HG03342 (cell line): Measurements from ENCODE around the gene BTBD8.
"Not testable (repeated sequence)": the region's sequence is repeated elsewhere in the genome, so short reads cannot be mapped to it uniquely, and the experiment has no call there.

Experiments used
- ATAC-seq: cut with Tn5 transposase; IDR thresholded peaks from one replicate; pipeline ENCODE4 v1.9.1; 2021; ENCODE audit warnings: mild to moderate bottlenecking, moderate library complexity; ENCODE audit not compliant: unreplicated experiment

BTBD8 gene

DNA sequence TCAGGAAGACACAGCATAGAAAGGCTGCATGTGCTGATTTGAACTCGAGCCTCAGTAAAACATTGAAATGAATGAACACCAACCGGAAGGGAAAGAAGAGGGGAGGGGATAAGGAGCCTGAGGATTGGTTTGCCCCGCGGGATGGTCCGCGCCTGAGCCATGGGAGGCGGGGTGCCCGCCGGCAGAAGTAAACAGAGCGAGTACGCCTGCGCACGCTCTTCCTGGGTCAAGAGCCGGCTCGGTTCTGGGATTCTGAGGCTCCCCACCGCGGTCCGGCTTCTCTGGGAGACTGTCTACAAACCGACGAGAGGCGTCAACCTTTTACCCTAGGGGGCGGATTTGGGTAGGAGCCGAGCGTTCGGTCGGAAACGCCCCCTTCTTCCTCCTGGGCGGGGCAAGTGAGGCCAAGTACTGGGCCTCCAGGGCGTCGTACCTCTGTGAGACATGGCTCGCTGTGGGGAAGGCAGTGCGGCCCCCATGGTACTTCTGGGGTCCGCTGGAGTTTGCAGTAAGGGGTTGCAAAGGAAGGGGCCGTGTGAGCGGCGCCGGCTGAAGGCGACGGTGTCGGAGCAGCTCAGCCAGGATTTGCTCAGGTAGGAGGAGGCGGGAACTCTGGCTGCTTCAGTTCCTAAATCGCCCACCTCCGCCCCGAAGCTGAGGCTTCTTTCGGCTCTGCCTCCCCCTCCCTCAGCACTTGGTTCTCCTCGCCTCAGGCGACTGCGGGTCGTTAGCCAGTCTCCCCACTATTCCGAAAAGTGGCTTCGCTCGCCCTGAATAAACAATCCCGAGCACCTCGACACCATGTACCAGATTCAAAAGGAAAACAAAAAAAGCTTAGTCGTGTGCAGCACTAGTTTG, at the start of gene BTBD8:
Gene BTBD8 (plus strand): TSS at position 218 of the 858 bp plus-strand sequence. CDS start 227 bp downstream, at position 445.
- ATAC-seq, result peak; percentile 98

DNA sequence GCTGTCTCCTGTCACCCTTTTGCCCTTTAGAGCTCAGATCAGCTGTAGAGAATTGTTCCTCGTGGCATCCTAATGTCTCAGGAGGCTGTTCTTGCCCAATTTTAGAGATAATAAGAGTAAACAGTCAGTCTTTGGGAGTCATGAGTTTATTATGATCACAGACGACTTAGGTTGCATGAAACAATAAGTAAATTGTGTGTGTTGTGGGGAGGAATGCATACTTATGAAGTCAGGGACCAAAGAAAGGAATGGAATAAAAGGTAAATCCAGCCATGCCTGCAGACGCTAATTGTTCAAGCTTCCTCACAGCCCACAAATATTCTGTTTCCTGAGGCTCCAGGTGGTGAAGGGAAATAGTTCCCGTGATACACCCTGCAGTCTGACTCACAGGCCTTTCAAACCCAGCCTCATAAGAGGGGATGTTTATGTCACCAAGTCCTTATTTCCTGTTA, 49.5 kb upstream of the BTBD8 start:
- no peak for ATAC-seq

DNA sequence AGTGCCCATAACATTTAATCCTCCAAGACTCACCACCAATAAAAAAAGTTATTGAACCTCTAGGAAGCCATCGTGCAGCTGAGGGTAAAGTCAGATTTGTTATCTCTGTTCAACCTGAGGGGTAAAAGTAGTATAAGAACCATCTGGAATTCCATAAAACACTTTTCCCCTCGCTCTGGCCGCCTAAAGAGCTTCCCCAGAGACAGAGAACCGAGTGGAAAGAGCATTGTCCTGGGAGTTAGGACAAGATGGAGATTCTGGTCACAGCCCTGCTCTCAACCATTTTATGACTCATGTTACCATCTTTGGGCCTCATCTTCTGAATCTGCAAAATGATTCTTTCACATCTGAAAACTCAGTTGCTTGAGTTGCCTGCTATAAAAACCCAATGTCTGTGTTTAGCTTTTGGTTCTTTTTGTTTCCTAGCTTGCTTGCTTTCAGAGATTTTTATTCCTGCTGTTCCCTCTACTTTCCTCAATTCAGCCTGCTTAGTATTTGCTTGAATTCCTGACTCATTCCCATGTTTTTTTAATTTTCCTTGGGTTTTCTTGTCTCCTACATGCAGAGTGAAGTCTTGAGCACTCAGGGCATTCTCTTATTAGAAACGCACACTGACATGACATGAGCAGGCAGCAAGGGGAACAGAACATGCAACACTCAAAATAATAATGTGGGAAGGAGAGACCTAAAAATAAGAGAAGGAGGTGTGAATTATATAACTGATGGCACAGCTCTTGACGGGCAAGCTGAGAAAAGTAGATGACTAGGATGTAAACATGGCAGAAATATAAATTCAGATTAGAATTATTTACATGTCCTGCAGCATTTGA, 48.6 kb upstream of the BTBD8 start:
- ATAC-seq, result no peak

DNA sequence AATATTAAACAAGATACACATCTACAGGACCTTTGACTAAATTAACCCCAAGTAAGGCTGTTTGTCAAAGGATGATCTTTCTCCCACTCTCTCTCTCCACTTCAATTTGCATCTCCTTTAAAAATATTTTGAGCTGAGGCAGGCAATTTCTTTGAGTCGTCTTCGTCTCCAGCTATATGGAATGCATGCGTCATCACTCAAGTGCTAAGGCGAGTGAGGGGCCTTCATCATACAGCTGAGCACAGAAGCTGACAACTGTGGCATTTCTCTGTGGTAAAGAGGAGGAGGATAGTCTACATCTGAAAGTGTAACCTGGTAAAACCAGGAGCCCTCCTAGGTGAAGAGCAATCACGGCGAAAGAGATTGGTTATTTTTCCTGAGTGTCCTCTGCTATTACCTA, 42.7 kb upstream of the BTBD8 start:
- no peak for ATAC-seq

DNA sequence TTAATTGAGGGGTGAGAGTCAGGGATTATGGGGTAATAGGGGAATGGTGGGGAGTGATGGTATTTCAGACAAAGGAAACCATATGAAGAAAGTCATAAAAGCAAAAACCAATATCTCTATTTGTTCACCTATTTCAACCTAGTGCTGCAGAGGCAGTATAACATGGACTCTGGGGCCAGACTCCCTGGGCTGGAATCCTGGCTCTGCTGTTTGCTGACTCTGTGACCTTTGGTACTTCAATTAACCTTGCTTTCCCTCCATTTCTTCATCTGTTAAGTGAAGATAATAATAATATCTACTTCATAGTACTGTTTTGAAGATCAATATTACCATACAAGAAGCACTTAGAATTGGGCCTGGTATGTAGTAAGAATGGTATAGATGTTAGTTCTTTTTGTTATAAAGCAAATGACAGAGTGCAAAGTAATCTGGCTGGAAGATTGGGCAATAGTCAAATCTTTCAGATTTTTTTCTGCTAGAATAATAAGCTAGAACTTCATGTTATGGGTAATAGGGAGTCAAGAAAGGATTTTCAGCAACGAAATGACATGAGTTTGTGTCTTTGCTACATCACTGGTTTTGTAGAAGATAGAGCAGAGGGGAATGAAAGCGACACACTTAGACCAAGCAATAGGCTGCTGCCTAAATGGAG, 41.3 kb upstream of the BTBD8 start:
- ATAC-seq, result no peak

DNA sequence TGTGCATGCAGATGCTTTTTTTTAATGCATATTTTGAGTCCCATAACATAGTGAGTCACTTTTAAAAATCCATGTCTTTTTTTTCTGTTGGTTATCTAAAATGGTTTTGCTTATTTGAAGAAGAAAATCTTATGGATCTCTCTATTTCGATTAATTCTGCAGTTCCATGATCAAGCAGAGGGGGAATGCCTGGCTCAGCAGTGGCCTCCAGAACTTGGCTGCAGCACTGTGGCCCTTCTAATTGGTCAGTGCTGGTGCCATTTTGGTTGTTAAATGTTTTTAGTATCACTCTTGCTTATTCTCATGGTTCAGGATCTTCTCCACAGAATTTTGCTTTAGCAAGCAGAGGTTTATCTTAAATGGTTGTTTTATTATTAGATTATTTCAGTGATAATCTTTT, 39.2 kb upstream of the BTBD8 start:
- ATAC-seq, result no peak

DNA sequence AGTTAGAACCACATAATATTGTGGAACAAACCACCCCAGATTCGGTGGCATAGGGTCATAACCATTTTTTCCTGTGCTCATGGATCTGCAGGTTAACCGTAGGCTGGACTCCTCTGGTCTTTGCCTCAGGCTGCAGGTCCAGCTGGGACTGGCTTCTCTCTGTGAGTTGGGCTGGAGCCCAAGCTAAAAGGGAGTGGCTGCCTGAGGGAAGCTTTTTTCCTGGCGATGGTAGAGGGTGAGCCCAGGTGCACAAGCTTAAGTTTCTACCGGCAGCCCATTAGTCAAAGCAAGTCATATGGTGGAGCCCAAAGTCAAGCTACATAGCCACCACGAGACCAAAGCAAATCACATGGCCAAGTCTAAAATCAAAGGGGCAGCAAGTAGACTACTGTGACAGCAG, 36.5 kb upstream of the BTBD8 start:
- no peak for ATAC-seq

DNA sequence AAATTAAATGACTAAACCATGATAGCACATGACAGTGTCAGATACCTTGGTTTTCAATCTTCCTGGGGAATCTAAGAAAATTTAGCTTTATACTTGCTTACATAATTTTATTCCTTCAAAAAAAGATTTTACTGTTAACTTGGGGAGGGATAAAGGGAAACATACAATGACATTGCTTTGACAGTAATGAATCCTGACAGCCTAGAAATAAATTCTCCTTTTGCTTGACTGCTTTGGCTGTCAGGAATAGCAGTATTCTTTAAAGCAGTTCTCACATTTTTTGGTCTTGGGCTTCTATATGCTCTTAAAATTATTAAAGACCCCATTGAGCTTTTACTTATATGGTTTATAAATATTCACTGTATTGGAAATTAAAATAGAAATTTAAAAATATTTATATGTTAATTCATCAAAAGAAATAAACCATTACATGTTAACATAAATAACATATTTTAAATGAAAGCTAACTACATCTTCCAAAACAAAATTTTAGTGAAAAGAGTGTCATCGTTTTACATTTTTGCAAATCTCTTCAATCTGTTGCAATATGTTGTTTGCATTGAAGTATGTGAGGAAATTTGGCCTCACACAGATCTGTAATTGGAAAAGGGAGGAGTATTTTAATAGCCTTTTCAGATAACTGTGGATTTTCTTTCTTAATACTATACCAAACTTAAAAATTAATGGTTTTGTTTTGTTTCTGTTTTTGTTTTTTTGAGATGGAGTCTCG, 34.2 kb upstream of the BTBD8 start:
- no peak for ATAC-seq

DNA sequence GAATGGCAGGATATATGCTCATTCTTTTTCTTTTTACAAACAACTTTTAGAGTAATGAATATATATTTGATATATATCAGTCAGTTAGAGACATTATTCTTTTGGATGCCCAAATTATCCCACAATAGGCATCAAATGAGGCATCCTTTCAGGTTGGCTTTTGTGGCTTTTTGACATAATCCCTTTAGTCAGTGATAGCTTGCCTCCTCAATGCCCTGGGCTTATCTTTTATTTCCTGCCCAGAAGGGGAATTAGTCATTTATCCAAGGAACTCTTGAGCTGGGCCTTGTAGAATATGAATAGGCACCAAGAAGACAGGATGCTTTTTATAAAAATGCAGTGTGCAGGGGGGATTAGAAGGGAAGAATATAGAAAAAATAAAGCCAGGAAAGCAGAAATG, 28.2 kb upstream of the BTBD8 start:
- ATAC-seq, result no peak

DNA sequence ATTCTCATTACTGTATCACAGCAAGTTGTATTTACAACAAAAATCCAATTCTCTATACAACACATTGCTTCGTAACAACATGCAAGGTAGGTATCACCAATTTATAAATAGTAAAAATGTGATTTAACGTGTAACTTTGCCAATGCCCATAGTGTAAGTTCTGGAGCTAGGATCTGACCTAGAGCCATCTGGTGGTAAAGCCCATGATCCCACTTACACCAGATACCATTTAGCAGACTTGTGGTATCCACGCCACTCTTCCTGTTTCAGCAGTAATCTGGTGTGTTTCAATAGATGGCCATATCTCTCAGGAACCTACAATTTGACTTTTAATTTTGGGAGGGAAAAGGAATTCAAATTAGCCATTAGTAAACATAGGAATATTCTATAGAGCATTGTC, 15.1 kb upstream of the BTBD8 start:
- ATAC-seq, result no peak

DNA sequence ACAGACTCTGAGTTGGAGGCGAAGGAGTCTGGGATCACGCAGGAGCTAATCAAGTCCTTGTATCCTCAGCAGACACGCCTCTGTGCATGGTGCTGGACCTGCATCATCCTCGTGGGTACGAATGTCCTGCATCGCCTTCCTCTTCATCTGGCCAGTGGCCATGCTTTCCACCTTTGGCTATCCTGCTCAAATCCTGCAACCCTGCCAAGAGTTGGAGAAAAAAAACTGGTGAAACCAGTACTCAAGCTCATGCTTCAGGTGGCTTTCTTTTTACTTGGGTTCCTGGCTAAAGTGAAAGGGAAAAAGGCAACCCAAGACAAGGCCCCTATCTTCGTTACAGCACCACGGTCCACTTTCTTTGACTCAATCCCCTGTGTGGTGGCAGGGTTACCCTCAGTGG, 13.8 kb upstream of the BTBD8 start:
- ATAC-seq, result no peak

DNA sequence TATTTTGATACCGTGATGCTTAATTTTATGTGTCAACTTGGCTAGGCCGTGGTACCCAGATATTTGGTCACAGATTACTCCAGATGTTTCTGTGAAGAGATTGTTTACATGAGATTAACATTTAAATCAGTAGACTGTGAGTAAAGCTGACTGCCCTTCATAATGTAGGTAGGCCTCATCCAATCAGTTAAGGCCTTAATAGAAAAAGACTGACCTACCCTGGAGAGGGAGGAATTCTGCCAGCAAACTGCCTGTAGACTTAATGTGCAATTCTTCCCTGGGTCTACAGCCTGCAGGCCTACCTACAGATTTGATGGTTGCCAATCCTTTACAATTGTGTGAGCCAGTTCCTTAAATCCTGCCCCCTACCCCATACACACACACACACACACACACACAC, 9.3 kb upstream of the BTBD8 start:
- ATAC-seq, result no peak

DNA sequence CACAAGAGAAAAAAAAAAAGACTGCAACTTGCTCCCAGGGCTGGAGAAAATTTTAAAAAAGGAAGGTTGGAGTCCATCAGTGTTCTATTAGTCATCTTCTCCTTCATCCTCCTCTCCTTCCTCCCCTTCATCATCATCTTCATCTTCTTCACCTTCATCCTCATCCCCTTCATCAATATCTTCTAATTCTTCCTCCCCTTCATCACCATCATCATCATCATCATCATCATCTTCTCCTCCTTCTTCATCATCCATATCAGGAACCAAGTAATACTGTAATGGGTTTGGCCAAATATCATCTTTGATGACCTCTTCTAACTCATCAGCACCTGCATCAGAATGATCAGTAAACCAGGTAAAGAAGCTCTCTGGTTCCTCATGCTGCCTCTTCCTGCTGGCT, 5.7 kb upstream of the BTBD8 start:
- not testable (repeated sequence) for ATAC-seq

DNA sequence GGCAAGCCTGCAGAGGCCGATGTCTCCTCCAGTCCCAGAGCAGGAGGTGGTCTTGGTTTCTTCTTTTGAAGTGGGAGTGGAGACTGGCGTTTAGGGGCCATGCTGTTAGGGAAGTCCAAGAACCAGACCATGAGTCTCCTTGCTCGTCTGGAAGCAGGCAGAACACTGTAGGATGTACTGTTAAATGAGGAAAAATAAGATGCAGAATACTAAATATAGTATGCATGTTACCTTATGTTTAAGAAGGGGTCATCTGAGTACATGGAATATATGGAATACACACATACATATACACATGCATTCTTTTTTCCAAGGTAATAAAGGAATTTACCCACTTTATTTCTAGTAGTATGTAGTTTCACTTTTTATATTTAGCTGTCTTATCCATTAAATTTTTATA, 4.8 kb upstream of the BTBD8 start, which contains the start of gene SETSIP:
Gene SETSIP (minus strand): TSS at position 101 of the 400 bp plus-strand sequence. CDS start 0 bp downstream, at position 101.
- ATAC-seq, result no peak

DNA sequence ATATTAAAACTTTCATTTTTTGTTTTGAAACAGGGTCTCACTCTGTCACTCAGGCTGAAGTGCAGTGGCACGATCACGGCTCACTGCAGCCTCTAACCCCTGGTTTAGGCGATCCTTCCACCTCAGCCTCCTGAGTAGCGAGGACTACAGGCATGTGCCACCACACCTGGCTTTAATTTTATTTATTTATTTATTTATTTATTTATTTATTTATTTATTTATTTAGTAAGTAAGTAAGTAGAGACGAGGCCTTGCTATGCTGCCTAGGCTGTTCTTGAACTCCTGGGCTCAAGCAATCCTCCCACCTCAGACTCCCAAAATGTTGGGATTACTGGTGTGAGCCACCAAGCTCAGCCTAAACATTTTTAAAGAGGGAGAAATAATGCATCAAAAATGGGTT, 3.8 kb upstream of the BTBD8 start:
- ATAC-seq, result no peak

DNA sequence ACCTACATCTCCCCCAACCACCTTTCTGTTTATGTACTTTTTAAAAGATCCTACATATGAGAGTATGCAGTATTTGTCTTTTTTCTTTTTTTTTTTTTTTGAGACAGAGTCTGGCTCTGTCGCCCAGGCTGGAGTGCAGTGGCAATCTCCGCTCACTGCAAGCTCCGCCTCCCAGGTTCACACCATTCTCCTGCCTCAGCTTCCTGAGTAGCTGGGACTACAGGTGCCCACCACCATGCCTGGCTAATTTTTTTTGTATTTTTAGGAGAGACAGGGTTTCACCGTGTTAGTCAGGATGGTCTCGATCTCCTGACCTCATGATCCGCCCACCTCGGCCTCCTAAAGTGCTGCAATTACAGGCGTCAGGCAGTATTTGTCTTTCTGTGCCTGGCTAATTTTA, 2.1 kb upstream of the BTBD8 start:
- ATAC-seq, result not testable (repeated sequence)

DNA sequence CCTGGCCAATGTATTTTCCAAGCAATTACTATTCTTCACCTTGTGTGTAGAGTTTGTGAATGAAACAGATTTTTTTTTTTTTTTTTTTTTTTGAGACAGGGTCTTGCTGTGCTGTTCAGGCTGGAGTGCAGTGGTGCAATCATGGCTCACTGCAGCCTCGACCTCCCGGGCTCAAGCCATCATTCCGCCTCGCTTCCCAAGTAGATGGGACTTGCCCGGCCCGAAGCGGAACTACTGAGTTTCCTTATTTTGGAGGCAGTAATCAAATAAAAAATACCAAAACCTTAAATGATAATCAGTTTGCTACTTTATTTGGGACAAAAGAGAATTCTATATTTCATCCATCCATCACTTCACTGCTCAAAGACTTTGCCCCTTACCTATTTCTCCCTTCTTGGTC, 704 bp upstream of the BTBD8 start:
- no peak for ATAC-seq

DNA sequence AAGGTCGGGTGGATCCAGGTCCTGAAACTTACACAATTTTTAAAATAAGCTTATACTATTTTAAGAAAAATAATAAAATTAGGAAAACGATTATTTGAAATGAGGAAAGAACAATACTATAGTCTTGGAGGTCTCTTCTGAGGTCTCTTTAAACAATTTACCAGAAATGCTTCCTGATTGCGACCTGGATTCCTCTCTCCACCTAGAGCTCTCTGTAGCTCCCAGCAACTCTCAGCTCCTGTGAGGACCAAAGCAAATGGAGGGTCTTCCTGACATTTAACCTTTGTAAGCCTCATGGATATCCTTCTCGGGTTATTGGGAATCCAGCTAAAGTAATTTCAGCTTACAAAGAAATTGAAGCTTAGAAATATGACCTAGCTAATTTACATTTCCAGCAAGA, 886 bp downstream of the BTBD8 start:
- no peak for ATAC-seq

DNA sequence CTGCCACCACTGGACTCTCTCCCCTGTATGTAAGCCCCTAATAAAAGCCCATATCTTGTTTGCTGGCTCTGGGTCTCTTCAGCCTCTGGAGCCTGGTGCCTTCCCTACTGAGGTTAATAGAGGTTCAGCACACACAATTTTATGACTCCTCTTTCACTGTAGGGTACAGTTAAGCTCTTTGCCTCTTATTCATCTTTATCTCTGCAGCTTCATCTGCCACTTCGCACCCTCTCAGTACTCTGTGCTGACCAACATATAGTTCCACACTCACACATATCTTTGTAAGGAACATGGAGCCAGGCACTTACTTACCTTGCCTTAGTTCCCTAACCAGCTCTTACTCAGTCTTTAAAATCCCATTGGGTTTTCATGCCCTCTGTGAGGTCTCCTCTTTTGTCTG, 4.5 kb downstream of the BTBD8 start:
- ATAC-seq, result no peak

DNA sequence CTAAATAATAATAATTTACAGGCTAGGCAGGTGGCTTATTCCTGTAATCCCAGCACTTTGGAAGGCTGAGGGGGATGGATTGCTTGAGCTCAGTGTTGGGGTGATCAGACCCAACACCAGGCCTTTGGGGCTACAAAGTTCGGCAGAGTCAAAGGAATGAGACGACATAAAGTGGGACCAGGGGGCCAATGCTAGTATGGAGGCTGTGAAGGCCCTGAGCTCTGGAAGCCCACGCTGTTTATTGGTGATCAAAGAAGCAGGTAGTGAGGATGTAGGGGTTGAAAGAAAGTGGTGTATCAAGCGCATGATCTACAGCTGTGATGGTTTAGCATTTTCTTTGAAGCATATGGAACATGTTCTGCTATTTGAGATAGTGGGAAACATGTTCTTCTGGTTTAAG, 5.6 kb downstream of the BTBD8 start:
- ATAC-seq, result no peak

DNA sequence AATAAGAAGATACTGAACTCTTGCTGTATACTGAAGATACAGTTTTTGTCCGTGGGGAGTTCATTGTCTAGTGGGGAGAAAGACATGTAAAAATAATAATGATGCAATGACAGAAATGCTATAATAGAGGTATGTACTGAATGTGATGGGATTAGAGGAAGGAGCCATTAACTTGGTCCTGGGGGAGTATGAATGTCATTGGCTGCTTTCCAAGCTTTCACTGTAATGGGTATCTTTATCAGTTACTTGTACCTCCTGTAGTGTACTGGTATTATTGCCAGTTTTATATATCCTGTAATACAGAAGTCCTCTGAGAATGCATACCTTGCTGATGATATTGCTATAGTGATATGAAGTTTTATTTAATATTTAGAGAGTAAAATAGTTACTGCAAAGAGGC, 7.4 kb downstream of the BTBD8 start:
- ATAC-seq, result no peak
